BE2C (cell line): ENCODE results near the gene HCK.

Source experiments
- DNase-seq: peaks from one replicate; pipeline ENCODE4 v3.0.0-alpha.2; 2020
- H3K27me3 ChIP-seq: fragments of 250-450 bp; sonication (Bioruptor Pico); 2 replicates; pipeline ENCODE4 v1.5.1; 2020; ENCODE audit warnings: mild to moderate bottlenecking
- H3K36me3 ChIP-seq: fragments of 250-450 bp; sonication (Bioruptor Pico); 2 replicates; pipeline ENCODE4 v1.5.1; 2020; ENCODE audit warnings: mild to moderate bottlenecking
- H3K4me1 ChIP-seq: fragments of 250-450 bp; sonication (Bioruptor Pico); 2 replicates; pipeline ENCODE4 v1.5.1; 2020
- H3K4me3 ChIP-seq: 2 replicates; pipeline ENCODE4 v1.5.1; 2011; ENCODE audit warnings: low read depth, low read length
- H3K9me3 ChIP-seq: fragments of 250-450 bp; sonication (Bioruptor Pico); 2 replicates; pipeline ENCODE4 v1.5.1; 2020
- TF ChIP-seq, protein P1 (sequence below): IDR thresholded peaks from 2 replicates; pipeline ENCODE4 v1.5.1; 2012; ENCODE audit warnings: mild to moderate bottlenecking, low read depth, low read length

The HCK gene

DNA sequence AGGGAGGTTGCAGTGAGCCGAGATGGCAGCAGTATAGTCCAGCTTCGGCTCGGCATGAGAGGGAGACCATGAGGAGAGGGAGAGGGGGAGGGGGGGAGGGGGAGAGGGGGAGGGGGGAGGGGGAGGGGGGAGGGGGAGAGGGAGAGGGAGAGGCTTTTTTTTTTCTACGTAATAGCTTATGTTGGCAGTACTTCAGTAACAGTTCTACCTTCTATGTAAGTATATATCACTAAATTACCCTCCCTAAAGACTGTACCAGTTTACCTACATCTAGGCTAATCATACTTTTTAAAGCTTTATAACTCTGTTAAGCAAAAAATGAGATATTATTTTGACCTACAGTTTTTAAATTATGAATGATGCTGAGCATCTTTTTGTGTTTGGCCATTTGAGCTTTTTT is 71.0 kb downstream of the HCK start:
- no peak for DNase-seq
- Histone ChIP-seq H3K4me1 (0 out of 2 replicates have a peak, but pooled peaks cover 6% of the 10 kb centered on the region), H3K9me3 (no peaks in the 10 kb centered on the region), H3K4me3 (no peak overlapping the region), H3K27me3 (no peaks in the 10 kb centered on the region), H3K36me3 (peaks cover 10% of the 10 kb centered on the region)
- TF ChIP-seq, protein P1, sequence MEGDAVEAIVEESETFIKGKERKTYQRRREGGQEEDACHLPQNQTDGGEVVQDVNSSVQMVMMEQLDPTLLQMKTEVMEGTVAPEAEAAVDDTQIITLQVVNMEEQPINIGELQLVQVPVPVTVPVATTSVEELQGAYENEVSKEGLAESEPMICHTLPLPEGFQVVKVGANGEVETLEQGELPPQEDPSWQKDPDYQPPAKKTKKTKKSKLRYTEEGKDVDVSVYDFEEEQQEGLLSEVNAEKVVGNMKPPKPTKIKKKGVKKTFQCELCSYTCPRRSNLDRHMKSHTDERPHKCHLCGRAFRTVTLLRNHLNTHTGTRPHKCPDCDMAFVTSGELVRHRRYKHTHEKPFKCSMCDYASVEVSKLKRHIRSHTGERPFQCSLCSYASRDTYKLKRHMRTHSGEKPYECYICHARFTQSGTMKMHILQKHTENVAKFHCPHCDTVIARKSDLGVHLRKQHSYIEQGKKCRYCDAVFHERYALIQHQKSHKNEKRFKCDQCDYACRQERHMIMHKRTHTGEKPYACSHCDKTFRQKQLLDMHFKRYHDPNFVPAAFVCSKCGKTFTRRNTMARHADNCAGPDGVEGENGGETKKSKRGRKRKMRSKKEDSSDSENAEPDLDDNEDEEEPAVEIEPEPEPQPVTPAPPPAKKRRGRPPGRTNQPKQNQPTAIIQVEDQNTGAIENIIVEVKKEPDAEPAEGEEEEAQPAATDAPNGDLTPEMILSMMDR = no peak

DNA sequence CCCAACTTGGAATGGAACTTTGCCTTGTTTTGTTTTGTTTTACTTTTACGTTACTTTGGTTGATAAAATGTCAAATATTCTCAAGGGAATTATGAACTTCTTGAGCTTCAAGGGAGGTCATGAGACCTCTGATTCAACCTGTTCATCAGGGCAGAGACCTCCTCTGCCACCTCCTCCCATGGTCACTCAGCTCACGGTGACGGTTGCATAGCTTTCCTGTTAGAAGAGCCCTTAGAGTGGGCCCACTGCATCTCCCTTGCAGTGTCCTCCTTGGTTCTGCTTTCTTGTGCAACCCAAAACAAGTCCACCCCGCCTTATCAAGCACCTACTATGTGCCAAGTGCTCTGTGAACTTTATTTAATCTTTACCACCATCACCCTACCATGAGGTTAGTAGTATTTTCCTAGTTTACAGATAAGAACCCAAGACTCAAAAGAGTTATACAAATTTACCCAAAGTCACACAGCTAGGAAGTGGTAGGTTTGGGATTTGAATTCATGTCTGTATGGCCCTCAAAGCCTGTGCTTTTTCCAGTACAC is 72.9 kb downstream of the HCK start:
- Histone ChIP-seq H3K27me3 (no peaks in the 10 kb centered on the region), H3K36me3 (peaks cover 14% of the 10 kb centered on the region; the same call in 1 of the 2 replicates), H3K4me1 (0 out of 2 replicates have a peak, but pooled peaks cover 6% of the 10 kb centered on the region), H3K4me3 (no peak overlapping the region), H3K9me3 (no peaks in the 10 kb centered on the region)
- TF ChIP-seq, protein P1 = no peak
- DNase-seq = no peak

DNA sequence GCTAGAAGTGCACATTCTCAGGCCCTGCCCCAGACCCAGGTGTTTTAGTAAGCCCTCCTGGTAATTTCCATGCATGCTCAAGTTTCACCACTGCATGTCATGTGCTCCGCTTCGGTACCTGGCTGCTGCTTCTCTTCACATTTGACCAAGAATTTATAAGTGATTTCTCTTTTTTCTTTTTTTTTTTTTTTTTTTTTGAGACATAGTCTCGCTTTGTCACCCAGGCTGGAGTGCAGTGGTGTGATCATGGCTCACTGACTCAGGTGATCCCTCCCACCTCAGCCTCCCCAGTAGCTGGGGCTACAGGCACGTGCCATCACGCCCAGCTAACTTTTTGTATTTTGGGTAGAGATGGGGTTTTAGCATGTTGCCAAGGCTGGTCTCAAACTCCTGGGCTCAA is 73.5 kb downstream of the HCK start:
- H3K36me3 ChIP-seq = peaks cover 14% of the 10 kb centered on the region; the same call in 1 of the 2 replicates
- no peaks in the 10 kb centered on the region for H3K9me3 ChIP-seq
- H3K4me3 ChIP-seq = no peak overlapping the region
- TF ChIP-seq, protein P1 = no peak
- no peaks in the 10 kb centered on the region for H3K27me3 ChIP-seq
- no peak for DNase-seq
- H3K4me1 ChIP-seq = 0 out of 2 replicates have a peak, but pooled peaks cover 5% of the 10 kb centered on the region

DNA sequence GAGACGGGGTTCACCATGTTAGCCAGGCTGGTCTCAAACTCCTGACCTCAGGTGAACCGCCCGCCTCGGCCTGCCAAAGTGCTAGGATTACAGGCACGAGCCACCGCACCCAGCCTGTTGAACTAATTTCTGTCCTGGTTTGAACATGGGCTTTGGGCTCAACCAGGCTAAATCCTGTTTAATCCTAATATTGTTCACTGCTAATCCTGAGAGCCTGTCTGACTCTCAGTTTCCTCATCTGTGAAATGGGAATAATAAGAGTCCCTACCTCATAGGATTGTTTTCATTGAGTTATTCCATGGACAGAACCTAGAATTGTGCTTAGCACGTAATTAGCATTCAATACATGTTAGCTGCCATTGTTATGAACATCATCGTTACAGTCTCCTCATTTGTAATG is 74.9 kb downstream of the HCK start:
- TF ChIP-seq, protein P1 = no peak
- Histone ChIP-seq H3K4me3 (no peak overlapping the region), H3K27me3 (no peaks in the 10 kb centered on the region), H3K4me1 (no peaks in the 10 kb centered on the region), H3K9me3 (no peaks in the 10 kb centered on the region), H3K36me3 (peaks cover 14% of the 10 kb centered on the region; the same call in 1 of the 2 replicates)
- no peak for DNase-seq

DNA sequence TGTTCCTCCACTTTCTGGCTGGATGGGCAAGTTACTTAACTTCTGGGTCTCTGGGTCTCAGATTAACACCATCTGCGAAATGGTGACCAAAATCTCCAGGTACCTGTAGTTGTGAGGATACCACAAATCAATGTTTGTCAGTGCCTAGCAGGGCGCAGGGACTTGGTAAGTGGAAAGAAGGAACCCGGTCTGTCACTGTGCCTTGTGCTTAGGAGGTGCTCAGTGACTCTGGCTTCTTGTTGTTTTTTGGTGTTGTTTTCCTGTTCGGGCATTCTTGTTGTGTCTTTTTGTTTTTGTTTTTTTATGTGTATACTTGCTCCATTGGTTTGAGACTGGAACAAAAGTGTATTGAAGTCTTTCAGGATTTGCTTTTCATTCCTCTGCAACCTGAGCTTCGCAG is 75.3 kb downstream of the HCK start:
- no peaks in the 10 kb centered on the region for H3K27me3 ChIP-seq
- no peak for DNase-seq
- H3K9me3 ChIP-seq = no peaks in the 10 kb centered on the region
- TF ChIP-seq, protein P1 = no peak
- H3K4me1 ChIP-seq = no peaks in the 10 kb centered on the region
- no peak overlapping the region for H3K4me3 ChIP-seq
- H3K36me3 ChIP-seq = peaks cover 14% of the 10 kb centered on the region; the same call in 1 of the 2 replicates

DNA sequence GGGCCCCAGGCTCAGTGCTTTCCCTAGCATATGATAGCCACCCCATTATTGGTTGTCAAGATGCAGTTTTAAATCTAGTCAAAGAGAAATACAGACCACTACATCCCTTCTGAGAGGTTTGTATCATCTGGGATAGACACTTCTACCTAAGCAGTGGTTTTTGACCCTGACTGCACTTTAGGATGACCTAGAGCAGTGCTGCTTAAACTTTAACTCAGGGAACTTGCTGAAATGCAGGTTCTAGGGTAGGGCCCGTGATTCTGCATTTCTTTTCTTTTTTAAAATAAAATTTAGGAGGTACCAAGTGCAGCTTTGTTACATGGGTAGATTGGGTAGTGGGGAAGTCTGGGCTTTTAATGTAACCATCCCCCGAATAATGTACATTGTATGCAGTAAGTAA is 76.1 kb downstream of the HCK start:
- no peak for DNase-seq
- Histone ChIP-seq H3K36me3 (peaks cover 18% of the 10 kb centered on the region), H3K4me1 (no peaks in the 10 kb centered on the region), H3K27me3 (no peaks in the 10 kb centered on the region), H3K9me3 (no peaks in the 10 kb centered on the region), H3K4me3 (no peak overlapping the region)
- TF ChIP-seq, protein P1 = no peak
